ENCODE results near the gene LCT. TPM values are rescaled to one million over a fixed set of nuclear protein-coding genes. Genes with fewer than 3 reads are reported as not detected.
A peak's percentile ranks its signal among the peaks of the same experiment; 100 is the strongest.

LCT gene
- total and polyA plus RNA-seq, 9 of the 15 experiments (the other 6 are each of a cell fraction or from before 2014, with no cell fraction given): 0.01 to 0.04 (median 0.03) TPM; not detected in 4

DNA sequence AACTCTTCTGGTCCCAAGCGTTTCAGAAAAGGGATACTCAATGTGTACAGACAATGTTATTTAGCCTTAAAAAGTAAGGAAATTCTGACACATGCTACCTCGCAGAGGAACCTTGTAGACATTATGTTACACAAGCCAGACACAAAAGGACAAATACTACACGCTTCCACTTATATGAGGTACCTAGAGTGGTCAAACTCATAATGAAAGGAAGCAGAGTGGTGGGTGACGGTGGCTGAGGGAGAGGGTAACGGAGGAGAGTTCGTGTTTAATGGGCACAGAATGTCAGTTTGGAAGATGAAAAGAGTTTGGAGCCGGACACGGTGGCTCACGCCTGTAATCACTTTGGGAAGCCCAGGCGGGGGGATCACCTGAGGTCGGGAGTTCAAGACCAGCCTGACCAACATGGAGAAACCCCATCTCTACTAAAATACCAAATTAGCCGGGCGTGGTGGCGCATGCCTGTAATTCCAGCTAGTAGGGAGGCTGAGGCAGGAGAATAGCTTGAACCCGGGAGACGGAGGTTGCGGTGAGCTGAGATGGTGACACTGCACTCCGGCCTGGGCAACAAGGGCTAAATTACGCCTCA is 37.9 kb upstream of the LCT start:
- FAIRE-seq: peak; percentile 35
- Histone ChIP-seq H3K4me1 (replicated peaks in 1 of 2; ENCODE audit: control insufficient read depth in 2 of 2, insufficient read depth in 2 of 2, low read length in 2 of 2) (peaks cover 12 to 14% of the 10 kb centered on the region in 2 experiments; a peak in 4 of 5 replicates), H4K20me1 (replicated peaks; ENCODE audit: control insufficient read depth, insufficient read depth, low read length) (0 out of 2 replicates have a peak, but pooled peaks cover 7% of the 10 kb centered on the region), H3K9me1 (ENCODE audit: control insufficient read depth, insufficient read depth, low read length) (peaks cover 3% of the 10 kb centered on the region), H3K27me3 (ENCODE audit: control insufficient read depth in 2 of 2, insufficient read depth in 2 of 2, low read length in 2 of 2) (no peaks in the 10 kb centered on the region), H3K36me3 (ENCODE audit: control insufficient read depth, insufficient read depth, low read length) (peaks cover 48% of the 10 kb centered on the region), H3K79me2 (ENCODE audit: control insufficient read depth, insufficient read depth, low read length) (peaks cover 48% of the 10 kb centered on the region), H3K9me3 (replicated peaks; ENCODE audit: control insufficient read depth, insufficient read depth, low read depth, low read length) (no peaks in the 10 kb centered on the region), H3K4me3 (peak overlapping the region; percentile 82), H3K27ac (ENCODE audit: extremely low read depth, low read depth, low read length) (peak overlapping the region; percentile 91; the same call in 2 of the 3 replicates), H3K9ac (ENCODE audit: insufficient read depth in 1 of 2, low read depth in 2 of 2, low read length in 2 of 2) (peak overlapping the region; percentile 92 to 97), H3K4me2 (ENCODE audit: insufficient read depth, low read length) (peak overlapping the region; percentile 91), H2AFZ (ENCODE audit: low read depth, low read length) (no peak overlapping the region)
- no TSS peak for BruUV-seq (replicated peaks)
- TF ChIP-seq POLR2B (IDR thresholded peaks at IDR 0.05; ENCODE audit: low read depth, partially characterized antibody) (no peak), POLR2A (conservative IDR thresholded peaks at IDR 0.05) (no peak), MTF1 (CRISPR knock-in tag; IDR thresholded peaks at IDR 0.05; ENCODE audit: borderline replicate concordance) (no peak), ZNF668 (CRISPR knock-in tag; IDR thresholded peaks at IDR 0.05) (no peak), ZNF146 (CRISPR knock-in tag; IDR thresholded peaks at IDR 0.05; ENCODE audit: unreplicated experiment) (no peak), SMARCC2 (IDR thresholded peaks at IDR 0.05; ENCODE audit: low read depth) (no peak), CREM (IDR thresholded peaks at IDR 0.05; ENCODE audit: low read depth) (no peak), ZBTB8A (IDR thresholded peaks at IDR 0.05; ENCODE audit: partially characterized antibody) (no peak)
- TF ChIP-seq, protein P1, sequence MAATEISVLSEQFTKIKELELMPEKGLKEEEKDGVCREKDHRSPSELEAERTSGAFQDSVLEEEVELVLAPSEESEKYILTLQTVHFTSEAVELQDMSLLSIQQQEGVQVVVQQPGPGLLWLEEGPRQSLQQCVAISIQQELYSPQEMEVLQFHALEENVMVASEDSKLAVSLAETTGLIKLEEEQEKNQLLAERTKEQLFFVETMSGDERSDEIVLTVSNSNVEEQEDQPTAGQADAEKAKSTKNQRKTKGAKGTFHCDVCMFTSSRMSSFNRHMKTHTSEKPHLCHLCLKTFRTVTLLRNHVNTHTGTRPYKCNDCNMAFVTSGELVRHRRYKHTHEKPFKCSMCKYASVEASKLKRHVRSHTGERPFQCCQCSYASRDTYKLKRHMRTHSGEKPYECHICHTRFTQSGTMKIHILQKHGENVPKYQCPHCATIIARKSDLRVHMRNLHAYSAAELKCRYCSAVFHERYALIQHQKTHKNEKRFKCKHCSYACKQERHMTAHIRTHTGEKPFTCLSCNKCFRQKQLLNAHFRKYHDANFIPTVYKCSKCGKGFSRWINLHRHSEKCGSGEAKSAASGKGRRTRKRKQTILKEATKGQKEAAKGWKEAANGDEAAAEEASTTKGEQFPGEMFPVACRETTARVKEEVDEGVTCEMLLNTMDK (IDR thresholded peaks at IDR 0.05; ENCODE audit: borderline replicate concordance, insufficient read depth, low read depth, low read length, poor library complexity, severe bottlenecking): no peak
- peak; percentile 2; the same call in 1 of the 3 replicates for ATAC-seq
- ChIA-PET POLR2A (interaction anchor here (0.6 to 2.1 kb wide), 11 partner anchors 8 to 1424 kb away, joined by 3 to 18 read pairs (median 4); partner anchors contain the start of gene DARS1), CTCF (ENCODE audit: low intra/inter-chr PET ratio) (no interaction called here)
- intact Hi-C loops (cut with micrococcal nuclease) (loop anchor here (5.0 kb wide), 1 partner anchor 112 kb away; the partner anchor contains the start of gene DARS1), in situ Hi-C loops (cut with MboI) (no loop called here)
- 9% methylated on average over 19 of the region's 19 CpGs for WGBS (ENCODE audit: insufficient coverage, low coverage, missing lambda C conversion rate)
- DNase-seq (ENCODE audit: extremely low read depth in 1 of 4, low spot score in 3 of 4): peak in 1 of 4 experiments; percentile 13

Measured in K562 (cell line).